K562 (cell line): ENCODE results near the gene TBC1D17. TPM values are rescaled to one million over a fixed set of nuclear protein-coding genes. Genes with fewer than 3 reads are reported as not detected.
A peak's percentile ranks its signal among the peaks of the same experiment; 100 is the strongest.

Experiments
- ARID3A ChIP-seq: IDR thresholded peaks from 2 replicates; pipeline ENCODE4 v1.6.1; 2012; ENCODE audit warnings: low read depth, low read length, improper control_type of control experiment, borderline replicate concordance
- ATF3 ChIP-seq, 2 experiments: fragments of 450-650 bp in 1 of 2; sonication (generic) in 1 of 2; formaldehyde crosslinking in 1 of 2; IDR thresholded peaks in 1 of 2; conservative IDR thresholded peaks in 1 of 2; 2 replicates each; pipeline versions ENCODE4 v1.6.1 to v1.8.1; 2016 to 2023; ENCODE audit warnings: mild to moderate bottlenecking in 2 of 2, moderate library complexity in 2 of 2, inconsistent platforms in 1 of 2, missing genetic modification reagents in 1 of 2
- CBX8 ChIP-seq: fragments of 200-600 bp; sonication (generic); IDR thresholded peaks from 2 replicates; pipeline ENCODE4 v1.6.1; 2012; ENCODE audit warnings: borderline replicate concordance, mixed run types, low read depth, mild to moderate bottlenecking, moderate library complexity, mixed read lengths, low read length, control low read depth, inconsistent platforms; ENCODE audit not compliant: poor library complexity, severe bottlenecking; ENCODE audit errors: extremely low read depth
- EHMT2 ChIP-seq: fragments of 450-650 bp; IDR thresholded peaks from 2 replicates; pipeline ENCODE4 v1.6.1; 2018; ENCODE audit warnings: antibody characterized with exemption
- HNRNPL ChIP-seq: fragments of 200-400 bp; formaldehyde crosslinking; IDR thresholded peaks from 2 replicates; pipeline ENCODE4 v1.6.1; 2017; ENCODE audit warnings: low read depth, mild to moderate bottlenecking, low read length
- IRF2 ChIP-seq: sonication (generic); formaldehyde crosslinking; IDR thresholded peaks from 2 replicates; pipeline ENCODE4 v1.8.1; 2022; ENCODE audit warnings: mild to moderate bottlenecking, missing genetic modification reagents
- NR4A1 ChIP-seq, 2 experiments: fragments of 250-450 bp in 1 of 2; fragments of 450-650 bp in 1 of 2; sonication (Bioruptor Pico) in 1 of 2; IDR thresholded peaks; 2 replicates each; pipeline versions ENCODE4 v1.4.0 to v1.6.1; 2016 to 2020; ENCODE audit warnings: mild to moderate bottlenecking in 2 of 2, missing compliant biosample characterization in 1 of 2, missing genetic modification characterization in 1 of 2, moderate library complexity in 1 of 2
- PHB2 ChIP-seq: fragments of 450-650 bp; IDR thresholded peaks from 2 replicates; pipeline ENCODE4 v1.6.1; 2017; ENCODE audit warnings: low read depth
- PRDM10 ChIP-seq: fragments of 450-650 bp; IDR thresholded peaks from 2 replicates; pipeline ENCODE4 v1.6.1; 2018; ENCODE audit not compliant: partially characterized antibody
- PURB ChIP-seq: sonication (generic); formaldehyde crosslinking; IDR thresholded peaks from 2 replicates; pipeline ENCODE4 v1.9.0; 2021; ENCODE audit warnings: low read depth, mild to moderate bottlenecking, missing genetic modification reagents
- RBBP5 ChIP-seq: fragments of 200-600 bp; sonication (generic); IDR thresholded peaks from 2 replicates; pipeline ENCODE4 v1.6.1; 2012; ENCODE audit warnings: borderline replicate concordance, mild to moderate bottlenecking, low read length, control low read depth, inconsistent platforms; ENCODE audit not compliant: insufficient read depth, poor library complexity, severe bottlenecking
- RUNX1 ChIP-seq: sonication (generic); IDR thresholded peaks from 2 replicates; pipeline ENCODE4 v1.6.1; 2016; ENCODE audit warnings: antibody characterized with exemption, low read depth
- SMARCA5 ChIP-seq: fragments of 450-650 bp; IDR thresholded peaks from 2 replicates; pipeline ENCODE4 v1.6.1; 2016
- SNIP1 ChIP-seq: fragments of 450-650 bp; IDR thresholded peaks from 2 replicates; pipeline ENCODE4 v1.7.1; 2017; ENCODE audit warnings: low read depth, mild to moderate bottlenecking
- TCF3 ChIP-seq: sonication (generic); formaldehyde crosslinking; IDR thresholded peaks from 2 replicates; pipeline ENCODE4 v1.4.0; 2020; ENCODE audit warnings: mild to moderate bottlenecking, missing genetic modification reagents
- ZNF311 ChIP-seq: fragments of 250-450 bp; sonication (Bioruptor Pico); IDR thresholded peaks from 2 replicates; pipeline ENCODE4 v1.4.0; 2020; ENCODE audit warnings: mild to moderate bottlenecking, moderate library complexity
- ZNF76 ChIP-seq: fragments of 250-450 bp; sonication (Bioruptor Pico); IDR thresholded peaks from 2 replicates; pipeline ENCODE4 v1.4.0; 2020; ENCODE audit warnings: mild to moderate bottlenecking, moderate library complexity, borderline replicate concordance
- ZNF830 ChIP-seq: fragments of 250-450 bp; sonication (Bioruptor Pico); IDR thresholded peaks from 2 replicates; pipeline ENCODE4 v1.5.0; 2021; ENCODE audit warnings: mild to moderate bottlenecking
- ZSCAN29 ChIP-seq: fragments of 450-650 bp; IDR thresholded peaks from 2 replicates; pipeline ENCODE4 v1.6.1; 2017
- polyA plus RNA-seq, 8 experiments: library from polyadenylated mRNA; depleted of rRNA in 4 of 8; stranded (reverse) in 5 of 8; unstranded in 3 of 8; fragments of >200 nt; fragmentation: Nextera tagmentation in 2 of 8; fragmentation: Illumina TruSeq in 1 of 8; extraction: Ambion mirVana in 2 of 8; extraction: Trizol in 1 of 8; gene quantifications; 2 replicates each; pipeline versions ENCODE4 v1.2.1 to v1.2.3, GENCODE V29; 2011 to 2014; ENCODE audit warnings: inconsistent platforms in 1 of 8, missing spikeins in 1 of 8
- total RNA-seq, 7 experiments: library from RNA; depleted of rRNA in 6 of 7; stranded (reverse); fragments of >200 nt in 6 of 7; fragmentation: Illumina TruSeq in 2 of 7; extraction: Trizol in 2 of 7; gene quantifications; 2 replicates each; pipeline versions ENCODE4 v1.2.1 to v1.2.3, GENCODE V29; 2011 to 2021; ENCODE audit warnings: low replicate concordance in 1 of 7

The TBC1D17 gene
- total and polyA plus RNA-seq, 9 of the 15 experiments (the other 6 are each of a cell fraction or from before 2014, with no cell fraction given), result 0.42 to 16.0 (median 3.8) TPM

GRCh38 chr19:49889687-49890348 is 12.3 kb downstream of the TBC1D17 start (continued):
- no peak for TF ChIP-seq RBBP5
- peak; percentile 56 for TF ChIP-seq PRDM10
- TF ChIP-seq IRF2 (CRISPR knock-in tag), result 0 out of 2 replicates have a peak, but pooled peaks have one; percentile 69
- no peak for TF ChIP-seq ATF3 (IDR thresholded peaks at IDR 0.05)
- TF ChIP-seq ATF3 (CRISPR knock-in tag; conservative IDR thresholded peaks at IDR 0.05), result peak; percentile 99
- TF ChIP-seq RUNX1, result peak; percentile 56; the same call in 1 of the 2 replicates
- TF ChIP-seq PURB (CRISPR knock-in tag), result no peak
- TF ChIP-seq CBX8, result no peak
- no peak for TF ChIP-seq SNIP1
- TF ChIP-seq ZNF76 (CRISPR knock-in tag), result no peak
- TF ChIP-seq ZSCAN29, result peak; percentile 23; the same call in 1 of the 2 replicates
- TF ChIP-seq HNRNPL, result no peak; the same call in 1 of the 2 replicates
- no peak for TF ChIP-seq ZNF830
- TF ChIP-seq PHB2, result no peak
- TF ChIP-seq EHMT2, result no peak
- no peak for TF ChIP-seq ARID3A
- peak; percentile 54; the same call in 1 of the 2 replicates for TF ChIP-seq SMARCA5
- peak; percentile 59 for TF ChIP-seq TCF3 (CRISPR knock-in tag)
- TF ChIP-seq ZNF311, result no peak
- TF ChIP-seq NR4A1 (CRISPR knock-in tag; IDR thresholded peaks at IDR 0.05), result no peak
- peak; percentile 84; the same call in 1 of the 2 replicates for TF ChIP-seq NR4A1 (tag; IDR thresholded peaks at IDR 0.05)
